ENCODE results near the gene PRKAR2B. TPM values are rescaled to one million over a fixed set of nuclear protein-coding genes. Genes with fewer than 3 reads are reported as not detected.

Gene PRKAR2B
- total RNA-seq, 3 donors from 2014 or later, result 34.7 to 252 (median 64.1) TPM

GRCh38 chr7:107027208-107027607 lies 17.3 kb upstream of the PRKAR2B start:
- TF ChIP-seq POLR2AphosphoS5 (IDR thresholded peaks at IDR 0.05) (no peak), CTCF (IDR thresholded peaks at IDR 0.05) (no peak), POLR2A (IDR thresholded peaks at IDR 0.05) (no peak)
- Histone ChIP-seq H3K9me3 (peaks cover 0 to 7% of the 10 kb centered on the region in 2 donors), H3K27ac (no peak overlapping the region)

GRCh38 chr7:107029061-107029763 lies 15.3 kb upstream of the PRKAR2B start:
- no peaks in the 10 kb centered on the region for H3K27me3 ChIP-seq
- intact Hi-C loops (cut with DNase I; ENCODE audit: low total_unique reads), result no loop called here
- no peak overlapping the region for H3K27ac ChIP-seq
- H3K4me1 ChIP-seq, result peaks cover 0 to 12% of the 10 kb centered on the region in 2 donors
- H3K36me3 ChIP-seq, result no peaks in the 10 kb centered on the region
- TF ChIP-seq POLR2A (IDR thresholded peaks at IDR 0.05) (no peak), CTCF (IDR thresholded peaks at IDR 0.05) (no peak), POLR2AphosphoS5 (IDR thresholded peaks at IDR 0.05) (no peak)
- H3K4me3 ChIP-seq, result no peak overlapping the region
- DNase-seq (ENCODE audit: low spot score in 2 of 2), result no peak
- no peaks in the 10 kb centered on the region for H3K9me3 ChIP-seq

More at GRCh38 chr7:107027208-107027607, 17.3 kb upstream of the PRKAR2B start:
- DNase-seq (ENCODE audit: low spot score in 2 of 2), result no peak
- H3K4me1 ChIP-seq, result peaks cover 0 to 12% of the 10 kb centered on the region in 2 donors
- intact Hi-C loops (cut with DNase I; ENCODE audit: low total_unique reads), result no loop called here
- H3K4me3 ChIP-seq, result no peak overlapping the region
- H3K36me3 ChIP-seq, result no peaks in the 10 kb centered on the region
- no peaks in the 10 kb centered on the region for H3K27me3 ChIP-seq

- Histone ChIP-seq H3K9me3 (no peaks in the 10 kb centered on the region), H3K4me3 (no peak overlapping the region), H3K36me3 (no peaks in the 10 kb centered on the region), H3K27me3 (no peaks in the 10 kb centered on the region), H3K4me1 (peaks cover 0 to 12% of the 10 kb centered on the region in 2 donors), H3K27ac (no peak overlapping the region)
- intact Hi-C loops (cut with DNase I; ENCODE audit: low total_unique reads), result no loop called here
- no peak for DNase-seq (ENCODE audit: low spot score in 2 of 2)
- TF ChIP-seq POLR2A (IDR thresholded peaks at IDR 0.05), result no peak
- no peak for TF ChIP-seq CTCF (IDR thresholded peaks at IDR 0.05)
- no peak for TF ChIP-seq POLR2AphosphoS5 (IDR thresholded peaks at IDR 0.05)
Observed at GRCh38 chr7:107029764-107030286, 14.7 kb upstream of the PRKAR2B start.

GRCh38 chr7:107032050-107032449 lies 12.5 kb upstream of the PRKAR2B start:
- DNase-seq (ENCODE audit: low spot score in 2 of 2), result no peak
- no peak overlapping the region for H3K27ac ChIP-seq
- no peaks in the 10 kb centered on the region for H3K27me3 ChIP-seq
- H3K4me3 ChIP-seq, result no peak overlapping the region
- H3K36me3 ChIP-seq, result no peaks in the 10 kb centered on the region
- no peaks in the 10 kb centered on the region for H3K4me1 ChIP-seq
- TF ChIP-seq POLR2AphosphoS5 (IDR thresholded peaks at IDR 0.05) (no peak), POLR2A (IDR thresholded peaks at IDR 0.05) (no peak), CTCF (IDR thresholded peaks at IDR 0.05) (no peak)
- intact Hi-C loops (cut with DNase I; ENCODE audit: low total_unique reads), result no loop called here
- no peaks in the 10 kb centered on the region for H3K9me3 ChIP-seq

- no peaks in the 10 kb centered on the region for H3K36me3 ChIP-seq
- TF ChIP-seq POLR2AphosphoS5 (IDR thresholded peaks at IDR 0.05), result no peak
- no peak for TF ChIP-seq CTCF (IDR thresholded peaks at IDR 0.05)
- no peak for TF ChIP-seq POLR2A (IDR thresholded peaks at IDR 0.05)
- intact Hi-C loops (cut with DNase I; ENCODE audit: low total_unique reads), result no loop called here
- no peak overlapping the region for H3K27ac ChIP-seq
- H3K9me3 ChIP-seq, result no peaks in the 10 kb centered on the region
- H3K4me1 ChIP-seq, result no peaks in the 10 kb centered on the region
- H3K27me3 ChIP-seq, result no peaks in the 10 kb centered on the region
- DNase-seq (ENCODE audit: low spot score in 2 of 2), result no peak
- H3K4me3 ChIP-seq, result no peak overlapping the region
Observed at GRCh38 chr7:107032720-107033438, 11.6 kb upstream of the PRKAR2B start.

All from breast epithelium (tissue), 4 donors.